SK-N-SH (cell line): ENCODE results near the gene POU2F1. TPM values are rescaled to one million over a fixed set of nuclear protein-coding genes. Genes with fewer than 3 reads are reported as not detected.

Experiments
- CTCF ChIA-PET: fragments of 300-600, 350-600 bp; formaldehyde crosslinking; extraction: SDS; loops from one replicate; lab custom pipeline; 2021; lab: Yijun Ruan, JAX
- POLR2A ChIA-PET: fragments of 350-600 bp; sonication (Branson Sonifier 250); formaldehyde crosslinking; extraction: SDS; loops from one replicate; lab custom pipeline; 2020; ENCODE audit warnings: antibody characterized with exemption, inconsistent platforms; lab: Yijun Ruan, JAX
- DNase-seq: peaks from one replicate; pipeline ENCODE4 v3.0.0; 2012
- H2AFZ ChIP-seq: fragments of 200-600 bp; sonication (generic); 2 replicates; pipeline ENCODE4 v1.8.1; 2016; ENCODE audit warnings: antibody characterized with exemption, mild to moderate bottlenecking, low read depth
- H3F3A ChIP-seq: fragments of 200-600 bp; sonication (generic); replicated peaks from 2 replicates; pipeline ENCODE3; 2016; ENCODE audit warnings: antibody characterized with exemption, mild to moderate bottlenecking; ENCODE audit not compliant: insufficient read depth
- H3K27ac ChIP-seq, 2 experiments: fragments of 200-500 bp in 1 of 2; fragments of 200-600 bp in 1 of 2; sonication (Bioruptor generic) in 1 of 2; sonication (generic), shearing (Covaris generic) in 1 of 2; 2 replicates each; pipeline versions ENCODE4 v1.5.1 to v1.6.1; 2014 to 2016; ENCODE audit warnings: low read depth in 2 of 2, inconsistent platforms in 1 of 2, low read length in 1 of 2, mild to moderate bottlenecking in 1 of 2, mixed read lengths in 1 of 2
- H3K27me3 ChIP-seq: fragments of 200-600 bp; sonication (generic), shearing (Covaris generic); 2 replicates; pipeline ENCODE4 v1.6.1; 2016; ENCODE audit warnings: mixed run types; ENCODE audit not compliant: insufficient read depth
- H3K36me3 ChIP-seq, 2 experiments: fragments of 200-500 bp in 1 of 2; fragments of 200-600 bp in 1 of 2; sonication (Bioruptor generic) in 1 of 2; sonication (generic) in 1 of 2; replicated peaks in 1 of 2; 2 replicates each; pipeline versions ENCODE3 to v1.5.1; 2014 to 2016; ENCODE audit warnings: low read length in 1 of 2, mild to moderate bottlenecking in 1 of 2; ENCODE audit not compliant: insufficient read depth in 2 of 2, control insufficient read depth in 1 of 2
- H3K4me1 ChIP-seq, 2 experiments: fragments of 200-500 bp in 1 of 2; fragments of 200-600 bp in 1 of 2; sonication (Bioruptor generic) in 1 of 2; sonication (generic), shearing (Covaris generic) in 1 of 2; 2 replicates each; pipeline versions ENCODE4 v1.5.1 to v1.6.1; 2014 to 2016; ENCODE audit warnings: low read depth in 1 of 2, low read length in 1 of 2, mixed run types in 1 of 2; ENCODE audit not compliant: insufficient read depth in 2 of 2, control insufficient read depth in 1 of 2
- H3K4me2 ChIP-seq: fragments of 200-600 bp; sonication (generic), shearing (Covaris generic); 2 replicates; pipeline ENCODE4 v1.6.1; 2017; ENCODE audit warnings: mixed run types
- H3K4me3 ChIP-seq, 2 experiments: fragments of 200-500 bp in 1 of 2; fragments of 200-600 bp in 1 of 2; sonication (Bioruptor generic) in 1 of 2; sonication (generic), shearing (Covaris generic) in 1 of 2; 2 replicates each; pipeline versions ENCODE4 v1.5.1 to v1.8.1; 2014 to 2016; ENCODE audit warnings: low read depth in 2 of 2, inconsistent platforms in 1 of 2, low read length in 1 of 2, mild to moderate bottlenecking in 1 of 2, mixed read lengths in 1 of 2, moderate library complexity in 1 of 2
- H3K79me2 ChIP-seq: fragments of 200-600 bp; sonication (generic); 2 replicates; pipeline ENCODE4 v1.8.1; 2017; ENCODE audit warnings: mild to moderate bottlenecking; ENCODE audit not compliant: insufficient read depth
- H3K9ac ChIP-seq: fragments of 200-600 bp; sonication (generic); 2 replicates; pipeline ENCODE4 v1.6.1; 2017; ENCODE audit warnings: mixed run types
- H3K9me2 ChIP-seq: fragments of 200-600 bp; sonication (generic); 2 replicates; pipeline ENCODE4 v1.6.1; 2017; ENCODE audit warnings: mixed run types
- H3K9me3 ChIP-seq: fragments of 200-600 bp; sonication (generic); 2 replicates; pipeline ENCODE4 v1.6.1; 2017; ENCODE audit warnings: mixed run types, mild to moderate bottlenecking, moderate library complexity
- H4K20me1 ChIP-seq: fragments of 200-600 bp; sonication (generic); 2 replicates; pipeline ENCODE4 v1.6.1; 2017; ENCODE audit warnings: mild to moderate bottlenecking, mixed run types; ENCODE audit not compliant: insufficient read depth
- CHD2 ChIP-seq: fragments of 150-350 bp; IDR thresholded peaks from 2 replicates; pipeline ENCODE4 v1.6.1; 2018; ENCODE audit warnings: low read length; ENCODE audit not compliant: partially characterized antibody
- ELF1 ChIP-seq: IDR thresholded peaks from 2 replicates; pipeline ENCODE4 v1.4.0; 2012
- FOSL2 ChIP-seq: IDR thresholded peaks from 2 replicates; pipeline ENCODE4 v1.4.0; 2012; ENCODE audit warnings: low read depth, mild to moderate bottlenecking, moderate library complexity, borderline replicate concordance
- GABPA ChIP-seq: IDR thresholded peaks from 2 replicates; pipeline ENCODE4 v1.4.0; 2012; ENCODE audit warnings: low read depth, mild to moderate bottlenecking
- GATA2 ChIP-seq: sonication (generic); formaldehyde crosslinking; IDR thresholded peaks from 2 replicates; pipeline ENCODE4 v1.5.0; 2020; ENCODE audit warnings: mild to moderate bottlenecking, missing genetic modification reagents
- MEF2A ChIP-seq: IDR thresholded peaks from 2 replicates; pipeline ENCODE4 v1.4.0; 2012; ENCODE audit warnings: low read depth, borderline replicate concordance
- POLR2AphosphoS5 ChIP-seq: IDR thresholded peaks from 2 replicates; pipeline ENCODE4 v1.6.1; 2012; ENCODE audit warnings: low read depth, low read length
- RAD21 ChIP-seq: IDR thresholded peaks from 2 replicates; pipeline ENCODE4 v1.6.1; 2012; ENCODE audit warnings: mild to moderate bottlenecking, low read length
- RCOR1 ChIP-seq: fragments of 150-350 bp; IDR thresholded peaks from 2 replicates; pipeline ENCODE4 v1.6.1; 2017; ENCODE audit warnings: antibody characterized with exemption, low read length
- SIN3A ChIP-seq: IDR thresholded peaks from 2 replicates; pipeline ENCODE4 v1.6.1; 2012; ENCODE audit warnings: low read depth, mild to moderate bottlenecking, low read length, moderate library complexity, borderline replicate concordance
- SMC3 ChIP-seq: IDR thresholded peaks from 2 replicates; pipeline ENCODE4 v1.6.1; 2012; ENCODE audit warnings: low read depth, low read length, improper control_type of control experiment
- TCF12 ChIP-seq: IDR thresholded peaks from 2 replicates; pipeline ENCODE4 v1.4.0; 2012
- WGBS: methylation state at CpG from one replicate; pipeline ENCODE4 v1.1.6; 2017; ENCODE audit warnings: low lambda C conversion rate; 5-methylcytosine and 5-hydroxymethylcytosine counted together
- polyA plus RNA-seq, 3 experiments: library from polyadenylated mRNA; depleted of rRNA; stranded (reverse); fragments of >200 nt; gene quantifications; 2 replicates each; pipeline ENCODE4 v1.2.3, GENCODE V29; 2012
- TF ChIP-seq, protein P1 (sequence below): IDR thresholded peaks from 2 replicates; pipeline ENCODE4; 2012
- TF ChIP-seq, protein P2 (sequence below): fragments of 150-350 bp; IDR thresholded peaks from 2 replicates; pipeline ENCODE4 v1.6.1; 2016; ENCODE audit warnings: mild to moderate bottlenecking, low read depth, low read length
- TF ChIP-seq, protein P3 (sequence below): fragments of 200-600 bp; sonication (generic); IDR thresholded peaks from 2 replicates; pipeline ENCODE4 v1.6.1; 2017; ENCODE audit warnings: antibody characterized with exemption, mild to moderate bottlenecking, moderate library complexity
- TF ChIP-seq, protein P4 (sequence below): IDR thresholded peaks from 2 replicates; pipeline ENCODE4 v1.4.0; 2012; ENCODE audit warnings: low read depth, borderline replicate concordance
- TF ChIP-seq, protein P5 (sequence below): fragments of 150-350 bp; IDR thresholded peaks from 2 replicates; pipeline ENCODE4 v1.6.1; 2017; ENCODE audit warnings: antibody characterized with exemption, low read length, low read depth, borderline replicate concordance

Gene POU2F1
- polyA plus RNA-seq, 1 of the 3 experiments (the other 2 are of a cell fraction), result 1.2 TPM

DNA sequence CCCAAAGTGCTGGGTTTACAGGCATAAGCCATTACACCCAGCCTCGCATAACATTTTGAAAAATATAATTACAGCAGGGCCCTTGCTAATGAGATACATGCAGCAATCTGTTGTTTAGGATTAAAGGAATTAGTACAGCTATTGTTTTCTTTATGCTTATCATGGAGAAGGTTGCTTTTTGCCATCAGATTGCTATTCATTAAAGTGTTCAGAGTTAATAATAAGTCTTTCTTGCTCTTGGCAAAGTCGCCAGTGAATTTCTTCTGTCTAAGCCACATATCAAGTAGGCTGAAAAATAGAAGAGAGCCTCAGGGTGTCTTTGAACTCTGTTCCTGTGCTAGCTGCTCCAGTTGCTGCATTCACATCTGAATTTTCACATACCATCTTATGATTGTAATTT is 144.1 kb downstream of the POU2F1 start:
- TF ChIP-seq, protein P1, sequence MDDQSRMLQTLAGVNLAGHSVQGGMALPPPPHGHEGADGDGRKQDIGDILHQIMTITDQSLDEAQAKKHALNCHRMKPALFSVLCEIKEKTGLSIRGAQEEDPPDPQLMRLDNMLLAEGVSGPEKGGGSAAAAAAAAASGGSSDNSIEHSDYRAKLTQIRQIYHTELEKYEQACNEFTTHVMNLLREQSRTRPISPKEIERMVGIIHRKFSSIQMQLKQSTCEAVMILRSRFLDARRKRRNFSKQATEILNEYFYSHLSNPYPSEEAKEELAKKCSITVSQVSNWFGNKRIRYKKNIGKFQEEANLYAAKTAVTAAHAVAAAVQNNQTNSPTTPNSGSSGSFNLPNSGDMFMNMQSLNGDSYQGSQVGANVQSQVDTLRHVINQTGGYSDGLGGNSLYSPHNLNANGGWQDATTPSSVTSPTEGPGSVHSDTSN, result no peak
- TF ChIP-seq SMC3 (no peak), MEF2A (no peak), RCOR1 (no peak)
- H3K9me2 ChIP-seq, result no peaks in the 10 kb centered on the region
- no peaks in the 10 kb centered on the region for H3K9me3 ChIP-seq
- no peak for DNase-seq
- ChIA-PET CTCF (interaction anchor here (1.0 to 1.4 kb wide), 2 partner anchors 12 to 68 kb away, joined by 3 read pairs; no protein-coding TSS in a partner anchor), POLR2A (no interaction called here)
- H3F3A ChIP-seq, result no peaks in the 10 kb centered on the region
- peaks cover 0 to 10% of the 10 kb centered on the region in 2 experiments for H3K36me3 ChIP-seq
- H3K79me2 ChIP-seq, result peaks cover 21% of the 10 kb centered on the region
- H3K4me1 ChIP-seq, result peaks cover 0 to 2% of the 10 kb centered on the region in 2 experiments; a peak in 2 of 4 replicates
- no peak overlapping the region for H3K4me3 ChIP-seq
- H3K9ac ChIP-seq, result no peak overlapping the region
- H3K4me2 ChIP-seq, result no peak overlapping the region
- H4K20me1 ChIP-seq, result no peaks in the 10 kb centered on the region
- H2AFZ ChIP-seq, result no peak overlapping the region
- no peaks in the 10 kb centered on the region for H3K27me3 ChIP-seq
- WGBS, result 84% methylated on average over 2 of the region's 2 CpGs
- no peak overlapping the region for H3K27ac ChIP-seq

DNA sequence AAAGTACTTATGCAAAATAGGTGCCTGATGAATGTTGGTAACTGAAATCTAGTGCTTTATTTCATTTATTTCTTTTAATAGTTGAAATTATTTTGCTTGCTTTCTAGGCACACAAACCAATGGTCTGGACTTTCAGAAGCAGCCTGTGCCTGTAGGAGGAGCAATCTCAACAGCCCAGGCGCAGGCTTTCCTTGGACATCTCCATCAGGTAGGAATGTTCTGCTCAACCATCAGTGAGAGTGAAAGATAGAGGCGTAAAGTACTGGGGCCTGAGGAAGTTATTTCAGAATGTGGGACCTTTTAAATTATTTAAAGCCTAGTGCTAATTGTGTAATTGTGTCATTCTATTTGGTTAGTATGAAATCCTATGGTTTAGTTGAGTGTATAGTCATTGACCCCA is 144.7 kb downstream of the POU2F1 start:
- DNase-seq, result no peak
- peaks cover 15% of the 10 kb centered on the region for H3K79me2 ChIP-seq
- H3K4me3 ChIP-seq, result no peak overlapping the region
- no peaks in the 10 kb centered on the region for H3K27me3 ChIP-seq
- no peak overlapping the region for H3K9ac ChIP-seq
- 95% methylated on average over 2 of the region's 2 CpGs for WGBS
- H3K4me1 ChIP-seq, result peaks cover 0 to 2% of the 10 kb centered on the region in 2 experiments; a peak in 2 of 4 replicates
- no peak for TF ChIP-seq SIN3A
- TF ChIP-seq FOSL2, result no peak
- TF ChIP-seq, protein P2, sequence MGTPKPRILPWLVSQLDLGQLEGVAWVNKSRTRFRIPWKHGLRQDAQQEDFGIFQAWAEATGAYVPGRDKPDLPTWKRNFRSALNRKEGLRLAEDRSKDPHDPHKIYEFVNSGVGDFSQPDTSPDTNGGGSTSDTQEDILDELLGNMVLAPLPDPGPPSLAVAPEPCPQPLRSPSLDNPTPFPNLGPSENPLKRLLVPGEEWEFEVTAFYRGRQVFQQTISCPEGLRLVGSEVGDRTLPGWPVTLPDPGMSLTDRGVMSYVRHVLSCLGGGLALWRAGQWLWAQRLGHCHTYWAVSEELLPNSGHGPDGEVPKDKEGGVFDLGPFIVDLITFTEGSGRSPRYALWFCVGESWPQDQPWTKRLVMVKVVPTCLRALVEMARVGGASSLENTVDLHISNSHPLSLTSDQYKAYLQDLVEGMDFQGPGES, result no peak
- TF ChIP-seq, all 33 proteins: peak for 0
- ChIA-PET CTCF (interaction anchor here (1.0 to 1.4 kb wide), 5 partner anchors 12 to 169 kb away, joined by 3 to 4 read pairs (median 3); no protein-coding TSS in a partner anchor), POLR2A (no interaction called here)
- Histone ChIP-seq H3K9me2 (no peaks in the 10 kb centered on the region), H3K4me2 (no peak overlapping the region), H3K9me3 (no peaks in the 10 kb centered on the region), H4K20me1 (no peaks in the 10 kb centered on the region), H2AFZ (no peak overlapping the region), H3K27ac (no peak overlapping the region), H3K36me3 (peaks cover 0 to 14% of the 10 kb centered on the region in 2 experiments), H3F3A (no peaks in the 10 kb centered on the region)

DNA sequence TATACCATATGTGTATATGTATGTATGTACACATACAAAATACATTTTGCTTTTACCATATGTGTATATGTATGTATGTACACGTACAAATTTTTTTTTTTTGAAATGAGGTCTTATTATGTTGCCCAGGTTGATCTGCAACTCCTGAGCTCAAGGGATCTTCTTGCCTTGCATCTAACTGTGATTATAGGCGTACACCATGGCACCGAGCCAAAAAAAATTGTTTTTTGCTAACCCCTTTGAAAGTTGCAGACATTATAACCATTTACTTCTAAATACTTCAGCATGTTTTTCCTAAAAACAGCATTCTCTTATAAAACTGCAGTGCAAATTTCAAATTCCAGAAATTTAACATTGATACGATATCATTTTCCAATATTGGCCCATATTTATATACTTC is 147.0 kb downstream of the POU2F1 start:
- Histone ChIP-seq H3K79me2 (no peaks in the 10 kb centered on the region), H3K36me3 (peaks cover 3 to 22% of the 10 kb centered on the region in 2 experiments), H3K9me3 (no peaks in the 10 kb centered on the region), H2AFZ (no peak overlapping the region), H3K27me3 (no peaks in the 10 kb centered on the region), H3K4me2 (no peak overlapping the region), H4K20me1 (no peaks in the 10 kb centered on the region), H3F3A (peaks cover 3% of the 10 kb centered on the region), H3K4me3 (no peak overlapping the region), H3K27ac (no peak overlapping the region), H3K9me2 (no peaks in the 10 kb centered on the region), H3K9ac (no peak overlapping the region), H3K4me1 (peaks cover 0 to 2% of the 10 kb centered on the region in 2 experiments; a peak in 2 of 4 replicates)
- ChIA-PET POLR2A (no interaction called here), CTCF (interaction anchor here (1.0 to 1.8 kb wide), 3 partner anchors 148 to 348 kb away, joined by 3 to 4 read pairs (median 3); no protein-coding TSS in a partner anchor)
- no peak for DNase-seq
- WGBS, result 93% methylated on average over 4 of the region's 4 CpGs
- TF ChIP-seq TCF12 (no peak), ELF1 (no peak), RAD21 (no peak), GATA2 (no peak), CHD2 (no peak), GABPA (no peak), POLR2AphosphoS5 (no peak), MEF2A (no peak), SIN3A (no peak)
- TF ChIP-seq, protein P3, sequence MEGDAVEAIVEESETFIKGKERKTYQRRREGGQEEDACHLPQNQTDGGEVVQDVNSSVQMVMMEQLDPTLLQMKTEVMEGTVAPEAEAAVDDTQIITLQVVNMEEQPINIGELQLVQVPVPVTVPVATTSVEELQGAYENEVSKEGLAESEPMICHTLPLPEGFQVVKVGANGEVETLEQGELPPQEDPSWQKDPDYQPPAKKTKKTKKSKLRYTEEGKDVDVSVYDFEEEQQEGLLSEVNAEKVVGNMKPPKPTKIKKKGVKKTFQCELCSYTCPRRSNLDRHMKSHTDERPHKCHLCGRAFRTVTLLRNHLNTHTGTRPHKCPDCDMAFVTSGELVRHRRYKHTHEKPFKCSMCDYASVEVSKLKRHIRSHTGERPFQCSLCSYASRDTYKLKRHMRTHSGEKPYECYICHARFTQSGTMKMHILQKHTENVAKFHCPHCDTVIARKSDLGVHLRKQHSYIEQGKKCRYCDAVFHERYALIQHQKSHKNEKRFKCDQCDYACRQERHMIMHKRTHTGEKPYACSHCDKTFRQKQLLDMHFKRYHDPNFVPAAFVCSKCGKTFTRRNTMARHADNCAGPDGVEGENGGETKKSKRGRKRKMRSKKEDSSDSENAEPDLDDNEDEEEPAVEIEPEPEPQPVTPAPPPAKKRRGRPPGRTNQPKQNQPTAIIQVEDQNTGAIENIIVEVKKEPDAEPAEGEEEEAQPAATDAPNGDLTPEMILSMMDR, result no peak
- TF ChIP-seq, protein P4, sequence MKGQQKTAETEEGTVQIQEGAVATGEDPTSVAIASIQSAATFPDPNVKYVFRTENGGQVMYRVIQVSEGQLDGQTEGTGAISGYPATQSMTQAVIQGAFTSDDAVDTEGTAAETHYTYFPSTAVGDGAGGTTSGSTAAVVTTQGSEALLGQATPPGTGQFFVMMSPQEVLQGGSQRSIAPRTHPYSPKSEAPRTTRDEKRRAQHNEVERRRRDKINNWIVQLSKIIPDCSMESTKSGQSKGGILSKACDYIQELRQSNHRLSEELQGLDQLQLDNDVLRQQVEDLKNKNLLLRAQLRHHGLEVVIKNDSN, result no peak
- TF ChIP-seq, protein P5, sequence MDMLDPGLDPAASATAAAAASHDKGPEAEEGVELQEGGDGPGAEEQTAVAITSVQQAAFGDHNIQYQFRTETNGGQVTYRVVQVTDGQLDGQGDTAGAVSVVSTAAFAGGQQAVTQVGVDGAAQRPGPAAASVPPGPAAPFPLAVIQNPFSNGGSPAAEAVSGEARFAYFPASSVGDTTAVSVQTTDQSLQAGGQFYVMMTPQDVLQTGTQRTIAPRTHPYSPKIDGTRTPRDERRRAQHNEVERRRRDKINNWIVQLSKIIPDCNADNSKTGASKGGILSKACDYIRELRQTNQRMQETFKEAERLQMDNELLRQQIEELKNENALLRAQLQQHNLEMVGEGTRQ, result no peak
